Sigmoid colon (tissue), 7 donors: Measurements from ENCODE around the gene SLC30A7. TPM values are rescaled to one million over a fixed set of nuclear protein-coding genes. Genes with fewer than 3 reads are reported as not detected.
"Not testable (repeated sequence)": the region's sequence is repeated elsewhere in the genome, so short reads cannot be mapped to it uniquely, and the experiment has no call there.

Experiments
- DNase-seq: peaks from one replicate; pipeline ENCODE4 v3.0.0-alpha.2; 2019
- H3K27ac ChIP-seq, 4 donors: fragments of 200-600 bp; sonication (generic); one replicate each; pipeline ENCODE4 v1.5.1; 2016 to 2019; ENCODE audit warnings: mild to moderate bottlenecking in 1 of 4
- H3K27me3 ChIP-seq, 3 donors: fragments of 200-600 bp; sonication (generic); one replicate each; pipeline ENCODE4 v1.5.1; 2019; ENCODE audit warnings: mild to moderate bottlenecking in 1 of 3
- H3K36me3 ChIP-seq, 4 donors: fragments of 200-600 bp; sonication (generic); one replicate each; pipeline ENCODE4 v1.5.1; 2016 to 2019
- H3K4me1 ChIP-seq, 4 donors: fragments of 200-600 bp; sonication (generic); one replicate each; pipeline ENCODE4 v1.5.1; 2017 to 2019
- H3K4me3 ChIP-seq, 4 donors: fragments of 200-600 bp; sonication (generic); one replicate each; pipeline ENCODE4 v1.5.1; 2017 to 2019; ENCODE audit warnings: mild to moderate bottlenecking in 2 of 4, moderate library complexity in 1 of 4
- H3K9me3 ChIP-seq, 4 donors: fragments of 200-600 bp in 3 of 4; sonication (generic) in 3 of 4; one replicate each; pipeline versions ENCODE4 v1.5.1 to v1.6.1; 2013 to 2019
- EP300 ChIP-seq, 4 donors: sonication (generic); formaldehyde crosslinking; IDR thresholded peaks; one replicate each; pipeline ENCODE4 v1.6.1; 2017; ENCODE audit warnings: antibody characterized with exemption in 4 of 4
- POLR2A ChIP-seq, 2 donors: fragments of 450-650 bp; IDR thresholded peaks; one replicate each; pipeline ENCODE4 v1.6.1; 2016; ENCODE audit warnings: antibody characterized with exemption in 2 of 2, mild to moderate bottlenecking in 2 of 2, moderate library complexity in 2 of 2
- POLR2AphosphoS5 ChIP-seq, 4 donors: sonication (generic); formaldehyde crosslinking; IDR thresholded peaks; one replicate each; pipeline ENCODE4 v1.6.1; 2017; ENCODE audit warnings: antibody characterized with exemption in 4 of 4
- WGBS, 2 donors: extraction: QIAGEN DNeasy Blood & Tissue Kit; methylation state at CpG; one replicate each; pipeline ENCODE4 v1.1.7; 2013; 5-methylcytosine and 5-hydroxymethylcytosine counted together
- intact Hi-C: fragments of 100-400 bp; cut with DNase I; formaldehyde crosslinking; loops from one replicate; pipeline ENCODE4 v1.15.1; 2023
- polyA plus RNA-seq, 3 donors: library from polyadenylated mRNA; stranded (reverse); fragments of 200-250 nt; gene quantifications; one replicate each; pipeline ENCODE4 v1.2.3, GENCODE V29; 2013
- total RNA-seq, 4 donors: library from RNA; depleted of rRNA; stranded (reverse); fragments of >200 nt; gene quantifications; one replicate each; pipeline ENCODE4 v1.1.0, GENCODE V29; 2016
- TF ChIP-seq, protein P1 (sequence below), 4 experiments: fragments of 450-650 bp in 3 of 4; fragments of 200-600 bp in 1 of 4; IDR thresholded peaks; one replicate each; pipeline ENCODE4 v1.5.1; 2016 to 2019; ENCODE audit warnings: antibody characterized with exemption in 4 of 4, mild to moderate bottlenecking in 3 of 4, moderate library complexity in 2 of 4
- donor health status: healthy with polysubstance abuse.
- donor health status: Bipolar disorder and iron deficiency.
- donor health status: healthy.

SLC30A7 gene
- total and polyA plus RNA-seq, 7 donors, result 0.92 to 16.7 (median 10.9) TPM

DNA sequence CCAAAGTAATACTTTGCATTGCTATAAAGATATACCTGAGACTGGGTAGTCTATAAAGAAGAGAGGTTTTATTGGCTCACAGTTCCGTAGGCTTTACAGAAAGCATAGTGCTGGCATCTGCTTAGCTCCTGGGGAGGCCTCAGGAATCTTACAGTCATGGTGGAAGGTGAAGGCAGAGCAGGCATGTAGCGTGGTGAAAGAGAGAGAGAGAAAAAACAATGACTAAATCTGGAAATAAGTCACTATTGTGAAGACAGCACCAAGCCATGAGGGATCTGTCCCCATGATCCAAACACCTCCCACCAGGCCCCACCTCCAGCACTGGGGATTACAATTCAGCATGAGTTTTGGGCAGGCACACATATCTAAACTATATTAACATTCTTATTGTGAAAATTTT is 30.4 kb downstream of the SLC30A7 start:
- TF ChIP-seq POLR2AphosphoS5 (IDR thresholded peaks at IDR 0.05), result no peak
- no peak for TF ChIP-seq EP300 (IDR thresholded peaks at IDR 0.05)
- no peak for TF ChIP-seq POLR2A (IDR thresholded peaks at IDR 0.05)
- TF ChIP-seq, protein P1, sequence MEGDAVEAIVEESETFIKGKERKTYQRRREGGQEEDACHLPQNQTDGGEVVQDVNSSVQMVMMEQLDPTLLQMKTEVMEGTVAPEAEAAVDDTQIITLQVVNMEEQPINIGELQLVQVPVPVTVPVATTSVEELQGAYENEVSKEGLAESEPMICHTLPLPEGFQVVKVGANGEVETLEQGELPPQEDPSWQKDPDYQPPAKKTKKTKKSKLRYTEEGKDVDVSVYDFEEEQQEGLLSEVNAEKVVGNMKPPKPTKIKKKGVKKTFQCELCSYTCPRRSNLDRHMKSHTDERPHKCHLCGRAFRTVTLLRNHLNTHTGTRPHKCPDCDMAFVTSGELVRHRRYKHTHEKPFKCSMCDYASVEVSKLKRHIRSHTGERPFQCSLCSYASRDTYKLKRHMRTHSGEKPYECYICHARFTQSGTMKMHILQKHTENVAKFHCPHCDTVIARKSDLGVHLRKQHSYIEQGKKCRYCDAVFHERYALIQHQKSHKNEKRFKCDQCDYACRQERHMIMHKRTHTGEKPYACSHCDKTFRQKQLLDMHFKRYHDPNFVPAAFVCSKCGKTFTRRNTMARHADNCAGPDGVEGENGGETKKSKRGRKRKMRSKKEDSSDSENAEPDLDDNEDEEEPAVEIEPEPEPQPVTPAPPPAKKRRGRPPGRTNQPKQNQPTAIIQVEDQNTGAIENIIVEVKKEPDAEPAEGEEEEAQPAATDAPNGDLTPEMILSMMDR (IDR thresholded peaks at IDR 0.05), result no peak
- DNase-seq, result no peak
- Histone ChIP-seq H3K4me1 (no peaks in the 10 kb centered on the region), H3K4me3 (no peak overlapping the region), H3K9me3 (no peaks in the 10 kb centered on the region), H3K36me3 (peaks cover 0 to 36% (median 0%) of the 10 kb centered on the region in 4 donors), H3K27ac (no peak overlapping the region), H3K27me3 (no peaks in the 10 kb centered on the region)
- WGBS, 2 donors, result 98% methylated on average over 2 of the region's 2 CpGs
- intact Hi-C loops, result no loop called here

DNA sequence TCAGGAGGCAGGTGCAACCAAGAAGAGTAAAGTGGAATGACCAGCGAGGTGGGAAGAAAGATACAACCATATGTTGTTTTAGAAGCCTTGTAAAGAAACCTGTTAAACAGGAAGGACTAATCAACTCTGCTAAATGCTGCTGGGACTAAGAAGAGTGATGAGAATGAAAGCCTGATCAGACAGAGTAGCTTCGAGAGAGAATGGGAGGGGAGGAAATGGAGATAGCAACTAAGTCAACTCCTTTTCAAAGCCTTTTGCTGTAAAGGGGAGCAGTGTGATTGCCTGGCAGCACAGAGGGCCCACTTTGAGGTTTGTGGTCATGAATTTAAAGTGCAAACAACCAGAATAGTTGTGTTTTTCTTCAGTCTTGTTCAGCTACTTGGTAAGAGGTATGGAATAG is 31.4 kb downstream of the SLC30A7 start:
- peaks cover 0 to 30% (median 0%) of the 10 kb centered on the region in 4 donors for H3K36me3 ChIP-seq
- intact Hi-C loops, result no loop called here
- no peak for DNase-seq
- TF ChIP-seq, protein P1 (IDR thresholded peaks at IDR 0.05), result no peak
- no peak for TF ChIP-seq EP300 (IDR thresholded peaks at IDR 0.05)
- no peak for TF ChIP-seq POLR2AphosphoS5 (IDR thresholded peaks at IDR 0.05)
- TF ChIP-seq POLR2A (IDR thresholded peaks at IDR 0.05), result no peak
- H3K27me3 ChIP-seq, result no peaks in the 10 kb centered on the region
- H3K4me3 ChIP-seq, result no peak overlapping the region
- 22 to 32% methylated on average over 2 of the region's 2 CpGs for WGBS, 2 donors
- no peaks in the 10 kb centered on the region for H3K9me3 ChIP-seq
- H3K27ac ChIP-seq, result no peak overlapping the region
- no peaks in the 10 kb centered on the region for H3K4me1 ChIP-seq

DNA sequence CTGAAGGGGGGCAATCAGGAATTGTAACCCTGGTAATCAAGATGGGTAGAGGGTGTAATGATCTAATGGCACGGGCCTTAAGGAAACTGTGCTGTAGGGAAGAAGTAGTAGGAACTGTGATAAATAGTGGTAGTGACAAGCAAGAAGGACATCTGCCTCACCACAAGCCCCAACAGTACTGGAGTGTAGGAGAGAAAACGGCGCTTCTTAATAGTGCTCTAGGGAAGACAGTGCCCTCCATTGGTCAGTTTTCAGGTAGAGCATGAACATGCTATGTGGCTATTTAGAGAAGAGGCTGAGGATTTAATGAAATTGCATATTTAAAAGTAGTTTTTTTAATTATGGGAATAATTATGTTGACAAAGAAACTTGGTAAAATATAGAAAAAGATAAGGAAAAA is 32.2 kb downstream of the SLC30A7 start:
- no peak for TF ChIP-seq POLR2A (IDR thresholded peaks at IDR 0.05)
- TF ChIP-seq EP300 (IDR thresholded peaks at IDR 0.05), result no peak
- no peak for TF ChIP-seq POLR2AphosphoS5 (IDR thresholded peaks at IDR 0.05)
- TF ChIP-seq, protein P1 (IDR thresholded peaks at IDR 0.05), result no peak
- Histone ChIP-seq H3K27ac (no peak overlapping the region), H3K9me3 (no peaks in the 10 kb centered on the region), H3K36me3 (peaks cover 0 to 27% (median 0%) of the 10 kb centered on the region in 4 donors), H3K27me3 (no peaks in the 10 kb centered on the region), H3K4me1 (no peaks in the 10 kb centered on the region), H3K4me3 (no peak overlapping the region)
- no peak for DNase-seq
- intact Hi-C loops, result no loop called here
- whole genome bisulfite sequencing, 2 donors, result 74 to 89% methylated on average over 3 of the region's 3 CpGs

DNA sequence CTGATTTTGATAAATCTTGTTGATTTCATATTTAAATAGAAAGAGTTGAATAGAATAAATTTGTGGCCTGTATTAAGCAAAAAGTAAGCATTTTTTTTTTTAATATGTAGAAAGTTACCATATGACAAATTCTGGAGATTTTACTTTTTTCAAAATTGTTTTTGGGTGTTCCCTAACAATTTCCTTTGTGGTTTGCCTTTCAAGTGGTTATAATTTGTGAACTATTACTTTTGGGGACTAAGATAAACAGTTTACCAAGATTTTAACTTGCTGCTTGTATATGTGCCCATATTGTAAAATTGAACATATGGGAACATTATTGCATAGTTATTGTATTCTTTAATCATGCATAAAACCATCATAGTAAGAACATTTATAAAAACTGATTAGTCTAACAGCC is 34.6 kb downstream of the SLC30A7 start:
- no peak for TF ChIP-seq POLR2AphosphoS5 (IDR thresholded peaks at IDR 0.05)
- TF ChIP-seq, protein P1 (IDR thresholded peaks at IDR 0.05), result no peak
- no peak for TF ChIP-seq EP300 (IDR thresholded peaks at IDR 0.05)
- TF ChIP-seq POLR2A (IDR thresholded peaks at IDR 0.05), result no peak
- H3K36me3 ChIP-seq, result peaks cover 0 to 15% (median 0%) of the 10 kb centered on the region in 4 donors
- no peaks in the 10 kb centered on the region for H3K27me3 ChIP-seq
- intact Hi-C loops, result no loop called here
- no peak overlapping the region for H3K4me3 ChIP-seq
- no peaks in the 10 kb centered on the region for H3K4me1 ChIP-seq
- no peak overlapping the region for H3K27ac ChIP-seq
- no peaks in the 10 kb centered on the region for H3K9me3 ChIP-seq
- no peak for DNase-seq

DNA sequence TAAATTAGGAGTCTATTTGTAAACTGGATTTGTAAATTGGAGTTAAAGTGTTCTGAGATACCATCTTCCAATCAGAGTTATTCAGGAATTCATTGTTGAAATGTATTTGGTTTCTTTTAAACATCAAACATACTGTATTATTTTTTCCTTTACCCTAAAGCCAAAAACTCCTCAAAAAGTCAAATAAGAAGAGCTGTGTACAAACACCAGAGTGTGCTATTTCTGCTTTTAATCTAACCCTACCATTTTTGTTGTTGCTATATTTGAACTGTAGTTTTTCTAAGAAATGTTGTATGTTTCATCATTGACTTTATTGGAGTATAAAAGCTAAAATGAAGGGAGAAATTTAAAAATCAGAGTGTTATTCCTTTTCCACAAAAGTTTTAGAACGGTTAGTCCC is 35.8 kb downstream of the SLC30A7 start:
- intact Hi-C loops, result no loop called here
- 88 to 94% methylated on average over 1 of the region's 1 CpG for WGBS, 2 donors
- Histone ChIP-seq H3K9me3 (no peaks in the 10 kb centered on the region), H3K27ac (no peak overlapping the region), H3K4me3 (no peak overlapping the region), H3K4me1 (no peaks in the 10 kb centered on the region), H3K27me3 (no peaks in the 10 kb centered on the region), H3K36me3 (peaks cover 0 to 3% (median 0%) of the 10 kb centered on the region in 4 donors)
- DNase-seq, result no peak
- TF ChIP-seq POLR2A (IDR thresholded peaks at IDR 0.05) (no peak), POLR2AphosphoS5 (IDR thresholded peaks at IDR 0.05) (no peak), EP300 (IDR thresholded peaks at IDR 0.05) (no peak)
- TF ChIP-seq, protein P1 (IDR thresholded peaks at IDR 0.05), result no peak

DNA sequence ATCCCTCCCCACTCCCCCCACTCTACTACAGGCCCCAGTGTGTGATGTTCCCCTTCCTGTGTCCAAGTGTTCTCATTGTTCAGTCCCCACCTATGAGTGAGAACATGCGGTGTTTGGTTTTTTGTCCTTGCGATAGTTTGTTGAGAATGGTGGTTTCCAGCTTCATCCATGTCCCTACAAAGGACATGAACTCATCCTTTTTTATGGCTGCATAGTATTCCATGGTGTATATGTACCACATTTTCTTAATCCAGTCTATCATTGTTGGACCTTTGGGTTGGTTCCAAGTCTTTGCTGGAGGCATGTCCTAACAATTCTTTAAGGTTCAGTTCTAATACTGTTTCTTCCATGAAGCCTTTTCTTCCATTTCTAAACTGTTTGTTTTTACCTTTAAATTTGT is 37.7 kb downstream of the SLC30A7 start:
- H3K36me3 ChIP-seq, DNase-seq, intact Hi-C loops, H3K27ac ChIP-seq, H3K4me1 ChIP-seq, H3K27me3 ChIP-seq, H3K4me3 ChIP-seq, H3K9me3 ChIP-seq: not testable (repeated sequence)
- WGBS, 2 donors, result 98 to 100% methylated on average over 2 of the region's 2 CpGs
